H1 (cell line): Measurements from ENCODE around the gene GLCE. TPM values are rescaled to one million over a fixed set of nuclear protein-coding genes. Genes with fewer than 3 reads are reported as not detected.

Source experiments
- CTCF ChIA-PET: fragments of 300-600 bp; sonication (Branson Sonifier 250); formaldehyde crosslinking; loops from one replicate; lab custom pipeline; 2021; ENCODE audit not compliant: partially characterized antibody; lab: Charles Lee
- POLR2A ChIA-PET: fragments of 300-600 bp; sonication (Branson Sonifier 250); formaldehyde crosslinking; loops from one replicate; lab custom pipeline; 2021; ENCODE audit warnings: inconsistent platforms; ENCODE audit not compliant: partially characterized antibody; lab: Charles Lee
- DNase-seq, 2 experiments: peaks; one replicate each; pipeline versions ENCODE4 v3.0.0 to v3.0.0-alpha.2; 2010 to 2022; ENCODE audit warnings: low spot score in 2 of 2, low read depth in 1 of 2, mixed read lengths in 1 of 2
- FAIRE-seq: peaks from 2 replicates; lab custom pipeline; 2011; peaks lifted over from hg19 to GRCh38; lab: Jason Lieb, UNC
- H2AFZ ChIP-seq: 2 replicates; pipeline ENCODE4 v1.8.1; 2012; ENCODE audit warnings: low read length, inconsistent platforms
- H2AK5ac ChIP-seq: 2 replicates; pipeline ENCODE4 v1.6.1; 2013; ENCODE audit warnings: low read depth, low read length
- H2BK120ac ChIP-seq: replicated peaks from 2 replicates; pipeline ENCODE3; 2013; ENCODE audit warnings: low read depth, low read length, inconsistent platforms
- H2BK12ac ChIP-seq: 2 replicates; pipeline ENCODE4 v1.6.1; 2013; ENCODE audit warnings: low read depth, low read length
- H2BK15ac ChIP-seq: 2 replicates; pipeline ENCODE4 v1.6.1; 2013; ENCODE audit warnings: low read length
- H2BK20ac ChIP-seq: 2 replicates; pipeline ENCODE4 v1.6.1; 2013; ENCODE audit warnings: low read length
- H2BK5ac ChIP-seq: 2 replicates; pipeline ENCODE4 v1.6.1; 2013; ENCODE audit warnings: low read depth, low read length
- H3K14ac ChIP-seq: 2 replicates; pipeline ENCODE4 v1.6.1; 2013; ENCODE audit warnings: inconsistent platforms; ENCODE audit not compliant: insufficient read length
- H3K18ac ChIP-seq: 2 replicates; pipeline ENCODE4 v1.6.1; 2013; ENCODE audit warnings: low read length; ENCODE audit errors: extremely low read depth
- H3K23ac ChIP-seq: 2 replicates; pipeline ENCODE4 v1.6.1; 2013; ENCODE audit warnings: inconsistent platforms; ENCODE audit not compliant: insufficient read length
- H3K23me2 ChIP-seq: 2 replicates; pipeline ENCODE4 v1.6.1; 2013; ENCODE audit warnings: low read depth, low read length
- H3K27ac ChIP-seq: 2 replicates; pipeline ENCODE4 v1.6.1; 2011; ENCODE audit warnings: low read depth, low read length, inconsistent platforms
- H3K27me3 ChIP-seq, 4 experiments: replicated peaks in 1 of 4; 1 replicate in 1 of 4; 2 replicates in 3 of 4; pipeline versions ENCODE4 v1.6.1 to v1.8.1; 2011 to 2013; ENCODE audit warnings: low read length in 3 of 4, mild to moderate bottlenecking in 3 of 4, inconsistent platforms in 2 of 4, mixed read lengths in 2 of 4, moderate library complexity in 1 of 4; ENCODE audit not compliant: control insufficient read depth in 3 of 4, insufficient read depth in 3 of 4; ENCODE audit errors: extremely low read depth in 1 of 4
- H3K36me3 ChIP-seq, 4 experiments: 2 replicates each; pipeline versions ENCODE4 v1.6.1 to v1.8.1; 2011 to 2013; ENCODE audit warnings: mild to moderate bottlenecking in 4 of 4, low read length in 3 of 4, moderate library complexity in 2 of 4, control low read depth in 1 of 4, inconsistent platforms in 1 of 4; ENCODE audit not compliant: insufficient read depth in 4 of 4, control insufficient read depth in 2 of 4
- H3K4ac ChIP-seq: replicated peaks from 2 replicates; pipeline ENCODE3; 2013; ENCODE audit warnings: low read length, low read depth, mixed read lengths, inconsistent platforms; ENCODE audit not compliant: insufficient read length
- H3K4me1 ChIP-seq, 4 experiments: replicated peaks in 1 of 4; 1 replicate in 1 of 4; 2 replicates in 3 of 4; pipeline versions ENCODE4 v1.6.1 to v1.8.1; 2011 to 2013; ENCODE audit warnings: low read length in 3 of 4, inconsistent platforms in 2 of 4, mixed read lengths in 1 of 4; ENCODE audit not compliant: insufficient read depth in 4 of 4, control insufficient read depth in 3 of 4
- H3K4me2 ChIP-seq, 2 experiments: 2 replicates each; pipeline versions ENCODE4 v1.6.1 to v1.8.1; 2011 to 2013; ENCODE audit warnings: low read depth in 2 of 2, low read length in 2 of 2, control low read depth in 1 of 2, inconsistent platforms in 1 of 2, mild to moderate bottlenecking in 1 of 2; ENCODE audit not compliant: insufficient read depth in 1 of 2
- H3K4me3 ChIP-seq, 4 experiments: fragments of 200-600, 300-600 bp in 1 of 4; sonication (generic), shearing (Covaris generic), sonication (Bioruptor Twin) in 1 of 4; 2 replicates each; pipeline versions ENCODE4 v1.5.1 to v1.8.1; 2011 to 2016; ENCODE audit warnings: low read length in 4 of 4, low read depth in 3 of 4, control low read depth in 2 of 4, inconsistent platforms in 2 of 4, mild to moderate bottlenecking in 2 of 4, mixed read lengths in 1 of 4, moderate library complexity in 1 of 4; ENCODE audit not compliant: insufficient read depth in 2 of 4; ENCODE audit errors: extremely low read depth in 1 of 4
- H3K56ac ChIP-seq: replicated peaks from 2 replicates; pipeline ENCODE3; 2013; ENCODE audit warnings: low read depth, mild to moderate bottlenecking, mixed read lengths, low read length, inconsistent platforms; ENCODE audit not compliant: insufficient read length
- H3K79me1 ChIP-seq: 2 replicates; pipeline ENCODE4 v1.6.1; 2013; ENCODE audit warnings: low read depth, low read length, control low read depth
- H3K79me2 ChIP-seq, 2 experiments: 2 replicates each; pipeline versions ENCODE4 v1.6.1 to v1.8.1; 2012 to 2013; ENCODE audit warnings: low read length in 2 of 2, mild to moderate bottlenecking in 2 of 2, inconsistent platforms in 1 of 2; ENCODE audit not compliant: insufficient read depth in 2 of 2, control insufficient read depth in 1 of 2
- H3K9ac ChIP-seq, 4 experiments: replicated peaks in 1 of 4; 1 replicate in 1 of 4; 2 replicates in 3 of 4; pipeline versions ENCODE4 v1.6.1 to v1.8.1; 2011 to 2013; ENCODE audit warnings: low read depth in 3 of 4, low read length in 3 of 4, control low read depth in 2 of 4, mild to moderate bottlenecking in 2 of 4, moderate library complexity in 2 of 4, inconsistent platforms in 1 of 4; ENCODE audit errors: extremely low read depth in 1 of 4
- H3K9me3 ChIP-seq, 2 experiments: 2 replicates each; pipeline versions ENCODE4 v1.6.1 to v1.8.1; 2012 to 2013; ENCODE audit warnings: mild to moderate bottlenecking in 2 of 2, moderate library complexity in 2 of 2, control low read depth in 1 of 2, inconsistent platforms in 1 of 2, low read depth in 1 of 2, low read length in 1 of 2, mixed read lengths in 1 of 2; ENCODE audit not compliant: insufficient read depth in 2 of 2
- H4K20me1 ChIP-seq, 2 experiments: replicated peaks in 1 of 2; 2 replicates each; pipeline versions ENCODE3 to v1.8.1; 2011 to 2013; ENCODE audit warnings: inconsistent platforms in 2 of 2, low read length in 2 of 2, mild to moderate bottlenecking in 1 of 2; ENCODE audit not compliant: insufficient read depth in 2 of 2, control insufficient read depth in 1 of 2
- H4K5ac ChIP-seq: 2 replicates; pipeline ENCODE4 v1.6.1; 2013; ENCODE audit warnings: low read length, low read depth, mixed read lengths, inconsistent platforms; ENCODE audit not compliant: insufficient read length
- H4K8ac ChIP-seq: 2 replicates; pipeline ENCODE4 v1.8.0; 2013; ENCODE audit warnings: mild to moderate bottlenecking, moderate library complexity, low read length, inconsistent platforms; ENCODE audit not compliant: insufficient read depth; ENCODE audit errors: extremely low read depth
- H4K91ac ChIP-seq: replicated peaks from 2 replicates; pipeline ENCODE3; 2013; ENCODE audit warnings: low read length, mixed read lengths, inconsistent platforms; ENCODE audit not compliant: insufficient read length
- CHD2 ChIP-seq: IDR thresholded peaks from 2 replicates; pipeline ENCODE4 v1.6.1; 2012; ENCODE audit warnings: low read length, improper control_type of control experiment
- FOSL1 ChIP-seq: IDR thresholded peaks from 2 replicates; pipeline ENCODE4 v1.6.1; 2011; ENCODE audit warnings: mild to moderate bottlenecking, low read depth, low read length, moderate library complexity; ENCODE audit not compliant: insufficient read depth
- MAFK ChIP-seq: IDR thresholded peaks from 2 replicates; pipeline ENCODE4 v1.6.1; 2012; ENCODE audit warnings: low read depth, mild to moderate bottlenecking, improper control_type of control experiment, low read length
- NRF1 ChIP-seq: IDR thresholded peaks from 2 replicates; pipeline ENCODE4 v1.6.1; 2011; ENCODE audit warnings: mild to moderate bottlenecking, low read depth, low read length, improper control_type of control experiment
- PHF8 ChIP-seq: fragments of 200-600 bp; sonication (generic); conservative IDR thresholded peaks from 2 replicates; pipeline ENCODE4 v1.7.1; 2012; ENCODE audit warnings: low read depth, mild to moderate bottlenecking, inconsistent platforms, low read length, moderate library complexity
- RBBP5 ChIP-seq: IDR thresholded peaks from 2 replicates; pipeline ENCODE4 v1.7.1; 2012; ENCODE audit warnings: low read depth, mild to moderate bottlenecking, inconsistent platforms, low read length, moderate library complexity, borderline replicate concordance
- WGBS, 2 experiments: shearing (Covaris generic) in 1 of 2; methylation state at CpG; one replicate each; pipeline versions ENCODE4 v1.1.6 to v1.1.7; 2013 to 2015; ENCODE audit warnings: low lambda C conversion rate in 2 of 2, mixed read lengths in 2 of 2, inconsistent platforms in 1 of 2, low coverage in 1 of 2, missing lambda C conversion rate in 1 of 2; ENCODE audit not compliant: insufficient replicate concordance in 2 of 2, insufficient coverage in 1 of 2, insufficient read length in 1 of 2; ENCODE audit errors: extremely low coverage in 1 of 2, missing lambda C conversion rate in 1 of 2; 5-methylcytosine and 5-hydroxymethylcytosine counted together
- polyA plus RNA-seq, 7 experiments: library from polyadenylated mRNA; depleted of rRNA in 3 of 7; stranded (reverse) in 5 of 7; unstranded in 2 of 7; fragments of >200 nt in 5 of 7; fragments of 200-250 nt in 2 of 7; gene quantifications; 1 replicate in 5 of 7; 2 replicates in 1 of 7; 4 replicates in 1 of 7; pipeline versions ENCODE4 v1.2.1 to v1.2.3, GENCODE V29; 2011 to 2013; ENCODE audit warnings: missing spikeins in 2 of 7, mixed read lengths in 2 of 7
- total RNA-seq: library from RNA; stranded (reverse); fragmentation: NEBNext Ultra II Directional; extraction: Animal tissue kit (Norgen Biotek cat#: 25700); gene quantifications from 2 replicates; pipeline ENCODE4 v1.2.1, GENCODE V29; 2021

The GLCE gene
- total and polyA plus RNA-seq, 2 of the 8 experiments (the other 6 are each of a cell fraction or from before 2014, with no cell fraction given): 17.1 to 22.7 TPM

DNA sequence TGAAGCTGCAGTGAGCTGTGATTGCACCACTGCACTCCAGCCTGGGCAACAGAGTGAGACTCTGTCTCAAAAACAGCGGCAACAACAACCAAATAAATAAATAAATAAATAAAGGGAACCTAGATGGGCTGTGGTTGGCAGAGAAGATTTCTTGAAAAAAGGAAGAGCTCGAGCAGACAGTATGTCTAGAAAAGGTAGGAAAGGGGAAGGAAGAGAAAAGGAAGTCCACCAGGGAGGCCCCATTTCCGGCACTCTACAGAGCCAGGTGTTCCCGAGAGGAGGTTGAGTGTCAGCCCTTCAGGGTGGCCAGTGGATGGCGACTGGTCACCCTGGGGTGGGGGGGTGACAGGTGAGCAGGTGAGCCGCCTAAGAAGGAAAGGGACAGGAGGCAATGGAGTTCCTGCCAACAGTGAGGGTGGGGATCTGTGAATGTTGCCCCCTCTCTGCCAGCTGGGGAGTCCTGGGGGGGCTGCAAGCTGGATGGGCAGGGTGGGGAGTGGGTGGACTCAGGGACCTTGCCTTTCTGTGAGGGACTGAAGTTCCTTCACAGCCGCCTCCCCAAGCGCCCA, 153.1 kb downstream of the GLCE start:
- no peak overlapping the region for H4K8ac ChIP-seq
- H2AFZ ChIP-seq: no peak overlapping the region
- H3K14ac ChIP-seq: no peak overlapping the region
- peaks cover 0 to 6% (median 3%) of the 10 kb centered on the region in 4 experiments; a peak in 4 of 7 replicates for H3K4me1 ChIP-seq
- no peak overlapping the region for H3K18ac ChIP-seq
- H3K4ac ChIP-seq: no peak overlapping the region
- H4K91ac ChIP-seq: no peak overlapping the region
- H4K5ac ChIP-seq: no peak overlapping the region
- H3K4me3 ChIP-seq: no peak overlapping the region
- H2AK5ac ChIP-seq: no peak overlapping the region
- no peaks in the 10 kb centered on the region for H3K23me2 ChIP-seq
- DNase-seq: no peak
- no peaks in the 10 kb centered on the region for H3K27me3 ChIP-seq
- peaks cover 2% of the 10 kb centered on the region for H3K79me1 ChIP-seq
- no peaks in the 10 kb centered on the region; a peak in 1 of 4 replicates for H3K79me2 ChIP-seq
- peaks cover 0 to 1% of the 10 kb centered on the region in 2 experiments for H4K20me1 ChIP-seq
- FAIRE-seq: no peak
- H2BK20ac ChIP-seq: no peak overlapping the region
- no peak overlapping the region for H3K56ac ChIP-seq
- H3K23ac ChIP-seq: no peak overlapping the region
- no peak overlapping the region for H2BK120ac ChIP-seq
- H3K36me3 ChIP-seq: no peaks in the 10 kb centered on the region; a peak in 2 of 8 replicates
- no peak overlapping the region for H2BK12ac ChIP-seq
- H2BK5ac ChIP-seq: no peak overlapping the region
- POLR2A ChIA-PET: no interaction called here
- H2BK15ac ChIP-seq: no peak overlapping the region
- H3K9ac ChIP-seq: no peak overlapping the region
- WGBS, 2 experiments: 81% methylated on average over 8 of the region's 8 CpGs; no CpG with 5 or more reads in 1 of the 2 experiments
- H3K4me2 ChIP-seq: no peak overlapping the region
- H3K27ac ChIP-seq: no peak overlapping the region
- CTCF ChIA-PET: interaction anchor here (0.6 to 2.0 kb wide), 6 partner anchors 9 to 640 kb away, joined by 3 to 11 read pairs (median 3); no protein-coding TSS in a partner anchor
- no peaks in the 10 kb centered on the region for H3K9me3 ChIP-seq
- TF ChIP-seq CHD2: no peak
- no peak for TF ChIP-seq FOSL1
- TF ChIP-seq RBBP5: no peak
- TF ChIP-seq PHF8: no peak
- no peak for TF ChIP-seq MAFK
- TF ChIP-seq NRF1: no peak
